Thyroid gland (tissue), 4 donors: Measurements from ENCODE around the gene SAMD1. TPM values are rescaled to one million over a fixed set of nuclear protein-coding genes. Genes with fewer than 3 reads are reported as not detected.
A peak's percentile ranks its signal among the peaks of the same experiment; 100 is the strongest.

ENCODE experiments used
- DNase-seq, 2 donors: peaks; one replicate each; pipeline ENCODE4 v3.0.0-alpha.2; 2019
- H3K27ac ChIP-seq, 3 donors: fragments of 200-600 bp; sonication (generic); 1 replicate in 2 of 3; 2 replicates in 1 of 3; pipeline ENCODE4 v1.5.1; 2016 to 2019; ENCODE audit warnings: mild to moderate bottlenecking in 1 of 3, moderate library complexity in 1 of 3
- H3K27me3 ChIP-seq: fragments of 200-600 bp; sonication (generic); one replicate; pipeline ENCODE4 v1.5.1; 2019
- H3K36me3 ChIP-seq, 2 donors: fragments of 200-600 bp; sonication (generic); one replicate each; pipeline ENCODE4 v1.5.1; 2016 to 2019
- H3K4me1 ChIP-seq, 2 donors: fragments of 200-600 bp; sonication (generic); one replicate each; pipeline ENCODE4 v1.5.1; 2017 to 2019
- H3K4me3 ChIP-seq, 3 donors: fragments of 200-600 bp; sonication (generic); replicated peaks in 1 of 3; 1 replicate in 2 of 3; 2 replicates in 1 of 3; pipeline ENCODE4 v1.5.1; 2016; ENCODE audit warnings: mild to moderate bottlenecking in 1 of 3
- H3K9me3 ChIP-seq: fragments of 200-600 bp; sonication (generic); one replicate; pipeline ENCODE4 v1.5.1; 2017
- CTCF ChIP-seq, 6 experiments: fragments of 200-600 bp in 3 of 6; fragments of 450-650 bp in 3 of 6; sonication (generic) in 3 of 6; IDR thresholded peaks; one replicate each; pipeline ENCODE4 v1.5.1; 2016 to 2019; ENCODE audit warnings: antibody characterized with exemption in 6 of 6, mild to moderate bottlenecking in 2 of 6, inconsistent platforms in 1 of 6, moderate library complexity in 1 of 6
- POLR2A ChIP-seq, 2 donors: fragments of 450-650 bp; IDR thresholded peaks; one replicate each; pipeline ENCODE4 v1.6.1; 2017; ENCODE audit warnings: antibody characterized with exemption in 2 of 2, mild to moderate bottlenecking in 2 of 2, moderate library complexity in 1 of 2
- WGBS, 2 donors: methylation state at CpG; one replicate each; pipeline ENCODE4 v1.1.5; 2017; 5-methylcytosine and 5-hydroxymethylcytosine counted together
- intact Hi-C: fragments of 100-400 bp; cut with DNase I; formaldehyde crosslinking; loops from one replicate; pipeline ENCODE4 v1.15.1; 2023
- total RNA-seq, 4 donors: library from RNA; depleted of rRNA; stranded (reverse); fragments of >200 nt; gene quantifications; one replicate each; pipeline ENCODE4 v1.2.3, GENCODE V29; 2016

SAMD1 gene
- total RNA-seq, 4 donors from 2014 or later, result 15.2 to 27.3 (median 22.7) TPM

- intact Hi-C loops, result no loop called here
- H3K27me3 ChIP-seq, result no peaks in the 10 kb centered on the region
Observed at GRCh38 chr19:14059652-14060155, 30.8 kb downstream of the SAMD1 start.

GRCh38 chr19:14059093-14059480 lies 31.5 kb downstream of the SAMD1 start:
- 36 to 61% methylated on average over 8 to 15 of the region's 15 CpGs for WGBS, 2 donors
- Histone ChIP-seq H3K4me3 (no peak overlapping the region), H3K4me1 (peaks cover 16 to 45% of the 10 kb centered on the region in 2 donors), H3K27me3 (no peaks in the 10 kb centered on the region), H3K36me3 (no peaks in the 10 kb centered on the region), H3K9me3 (no peaks in the 10 kb centered on the region), H3K27ac (no peak overlapping the region)
- TF ChIP-seq CTCF (IDR thresholded peaks at IDR 0.05) (peak in 2 of 6 experiments; percentile 24 to 47), POLR2A (IDR thresholded peaks at IDR 0.05) (no peak)
- intact Hi-C loops, result no loop called here
- no peak for DNase-seq

More at GRCh38 chr19:14059652-14060155, 30.8 kb downstream of the SAMD1 start:
- Histone ChIP-seq H3K9me3 (no peaks in the 10 kb centered on the region), H3K4me1 (peaks cover 16 to 45% of the 10 kb centered on the region in 2 donors), H3K36me3 (no peaks in the 10 kb centered on the region), H3K27ac (no peak overlapping the region), H3K4me3 (no peak overlapping the region)
- TF ChIP-seq POLR2A (IDR thresholded peaks at IDR 0.05), result no peak
- no peak for TF ChIP-seq CTCF (IDR thresholded peaks at IDR 0.05)
- WGBS, 2 donors, result 47 to 62% methylated on average over 8 of the region's 8 CpGs
- no peak for DNase-seq

GRCh38 chr19:14058182-14059092 lies 32.1 kb downstream of the SAMD1 start:
- intact Hi-C loops, result no loop called here

GRCh38 chr19:14056741-14057356 lies 33.7 kb downstream of the SAMD1 start:
- WGBS, 2 donors, result 41 to 55% methylated on average over 15 to 19 of the region's 19 CpGs
- no peak for DNase-seq
- Histone ChIP-seq H3K9me3 (no peaks in the 10 kb centered on the region), H3K4me3 (peak overlapping the region in 1 of 3 donors; percentile 18), H3K27ac (no peak overlapping the region), H3K4me1 (peaks cover 16 to 45% of the 10 kb centered on the region in 2 donors), H3K36me3 (no peaks in the 10 kb centered on the region), H3K27me3 (no peaks in the 10 kb centered on the region)
- TF ChIP-seq CTCF (IDR thresholded peaks at IDR 0.05), result no peak
- TF ChIP-seq POLR2A (IDR thresholded peaks at IDR 0.05), result no peak
- intact Hi-C loops, result no loop called here

More at GRCh38 chr19:14058182-14059092, 32.1 kb downstream of the SAMD1 start:
- no peak for DNase-seq
- no peaks in the 10 kb centered on the region for H3K36me3 ChIP-seq
- H3K27me3 ChIP-seq, result no peaks in the 10 kb centered on the region
- H3K27ac ChIP-seq, result no peak overlapping the region
- no peak overlapping the region for H3K4me3 ChIP-seq
- no peaks in the 10 kb centered on the region for H3K9me3 ChIP-seq
- peaks cover 16 to 45% of the 10 kb centered on the region in 2 donors for H3K4me1 ChIP-seq
- WGBS, 2 donors, result 50 to 57% methylated on average over 17 of the region's 17 CpGs
- no peak for TF ChIP-seq POLR2A (IDR thresholded peaks at IDR 0.05)
- peak in 1 of 6 experiments; percentile 22 for TF ChIP-seq CTCF (IDR thresholded peaks at IDR 0.05)
